GM12875 (cell line): Measurements from ENCODE around the gene LIMK2.
A peak's percentile ranks its signal among the peaks of the same experiment; 100 is the strongest.
"Not testable (repeated sequence)": the region's sequence is repeated elsewhere in the genome, so short reads cannot be mapped to it uniquely, and the experiment has no call there.

ENCODE experiments used
- H3K4me3 ChIP-seq: one replicate; pipeline ENCODE4 v1.5.1; 2011; ENCODE audit warnings: low read depth, low read length, control low read depth
- TF ChIP-seq, protein P1 (sequence below): IDR thresholded peaks from 2 replicates; pipeline ENCODE4 v1.5.1; 2011; ENCODE audit warnings: low read depth, mild to moderate bottlenecking, control low read depth, inconsistent platforms, low read length, moderate library complexity, borderline replicate concordance; ENCODE audit not compliant: insufficient read depth

LIMK2 gene

DNA sequence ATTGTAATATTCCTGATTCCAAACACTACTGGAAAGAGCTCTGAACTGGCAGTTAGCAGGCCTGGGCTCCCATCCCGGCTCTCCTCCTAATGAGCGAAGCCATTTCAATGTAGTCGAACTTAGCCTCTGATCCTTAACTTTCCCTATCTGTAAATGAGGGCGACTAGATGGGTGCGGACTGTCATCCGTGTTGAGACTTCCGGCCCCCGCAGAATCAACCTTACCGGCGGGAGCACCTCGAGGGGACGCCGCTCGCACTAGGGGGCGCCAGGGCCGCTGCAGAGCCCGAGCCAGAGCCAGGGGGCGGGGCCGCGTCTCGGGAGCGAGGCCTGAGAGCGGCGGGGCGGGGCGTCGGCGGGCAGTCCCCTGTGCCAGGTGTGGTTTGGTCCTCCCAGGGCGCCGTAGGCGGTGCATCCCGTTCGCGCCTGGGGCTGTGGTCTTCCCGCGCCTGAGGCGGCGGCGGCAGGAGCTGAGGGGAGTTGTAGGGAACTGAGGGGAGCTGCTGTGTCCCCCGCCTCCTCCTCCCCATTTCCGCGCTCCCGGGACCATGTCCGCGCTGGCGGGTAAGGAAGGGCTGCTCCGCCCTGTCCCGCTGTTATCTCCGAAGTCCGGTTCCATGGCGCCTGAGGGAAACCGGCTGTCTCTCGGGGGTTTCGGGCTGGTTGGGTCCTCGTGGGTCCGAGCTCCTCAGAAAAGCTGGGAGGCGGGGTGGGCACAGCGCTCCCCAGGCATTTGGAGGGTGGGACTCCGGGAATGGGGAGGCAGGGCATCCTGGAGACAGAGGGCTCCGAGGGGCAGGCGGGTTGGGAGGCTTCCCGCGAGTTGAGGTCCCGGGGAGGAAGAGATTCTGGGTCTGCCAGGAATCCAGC is at the start of gene LIMK2:
LIMK2 (plus strand) TSS at position 437 of the 869 bp plus-strand sequence; CDS start at position 548, 111 bp downstream.
- peak within 1 kb of the TSS; percentile 89 for H3K4me3 ChIP-seq
- TF ChIP-seq, protein P1, sequence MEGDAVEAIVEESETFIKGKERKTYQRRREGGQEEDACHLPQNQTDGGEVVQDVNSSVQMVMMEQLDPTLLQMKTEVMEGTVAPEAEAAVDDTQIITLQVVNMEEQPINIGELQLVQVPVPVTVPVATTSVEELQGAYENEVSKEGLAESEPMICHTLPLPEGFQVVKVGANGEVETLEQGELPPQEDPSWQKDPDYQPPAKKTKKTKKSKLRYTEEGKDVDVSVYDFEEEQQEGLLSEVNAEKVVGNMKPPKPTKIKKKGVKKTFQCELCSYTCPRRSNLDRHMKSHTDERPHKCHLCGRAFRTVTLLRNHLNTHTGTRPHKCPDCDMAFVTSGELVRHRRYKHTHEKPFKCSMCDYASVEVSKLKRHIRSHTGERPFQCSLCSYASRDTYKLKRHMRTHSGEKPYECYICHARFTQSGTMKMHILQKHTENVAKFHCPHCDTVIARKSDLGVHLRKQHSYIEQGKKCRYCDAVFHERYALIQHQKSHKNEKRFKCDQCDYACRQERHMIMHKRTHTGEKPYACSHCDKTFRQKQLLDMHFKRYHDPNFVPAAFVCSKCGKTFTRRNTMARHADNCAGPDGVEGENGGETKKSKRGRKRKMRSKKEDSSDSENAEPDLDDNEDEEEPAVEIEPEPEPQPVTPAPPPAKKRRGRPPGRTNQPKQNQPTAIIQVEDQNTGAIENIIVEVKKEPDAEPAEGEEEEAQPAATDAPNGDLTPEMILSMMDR = peak; percentile 88

DNA sequence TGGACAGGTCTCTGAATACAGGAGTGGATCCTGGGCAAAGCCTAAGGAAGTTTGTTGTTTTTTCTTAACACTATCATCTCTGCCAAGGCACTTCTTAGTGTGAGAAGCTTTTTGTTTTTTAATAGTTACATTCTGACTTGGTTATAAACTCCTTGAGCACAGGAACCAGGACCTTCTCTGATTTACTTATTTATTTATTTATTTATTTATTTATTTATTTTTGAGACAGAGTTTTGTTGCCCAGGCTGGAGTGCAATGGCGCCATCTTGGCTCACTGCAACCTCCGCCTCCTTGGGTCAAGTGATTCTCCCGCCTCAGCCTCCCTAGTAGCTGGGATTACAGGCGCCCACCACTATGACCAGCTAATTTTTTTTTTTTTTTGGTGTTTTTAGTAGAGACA is 41.1 kb upstream of the LIMK2 start:
- TF ChIP-seq, protein P1 = no peak
- no peak overlapping the region for H3K4me3 ChIP-seq

DNA sequence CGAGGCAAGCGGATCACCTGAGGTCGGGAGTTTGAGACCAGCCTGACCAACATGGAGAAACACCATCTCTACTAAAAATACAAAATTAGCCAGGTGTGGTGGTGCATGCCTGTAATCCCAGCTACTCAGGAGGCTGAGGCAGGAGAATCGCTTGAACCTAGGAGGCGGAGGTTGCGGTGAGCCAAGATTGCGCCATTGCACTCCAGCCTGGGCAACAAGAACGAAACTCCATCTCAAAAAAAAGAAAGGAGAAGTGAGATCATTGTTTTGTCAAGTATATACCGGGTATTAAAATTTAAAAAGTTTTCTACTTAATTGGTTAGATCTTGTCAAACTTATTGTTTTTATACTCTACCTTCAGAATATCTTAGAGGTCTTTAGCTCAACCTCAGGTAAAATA is 40.4 kb upstream of the LIMK2 start:
- not testable (repeated sequence) for H3K4me3 ChIP-seq

DNA sequence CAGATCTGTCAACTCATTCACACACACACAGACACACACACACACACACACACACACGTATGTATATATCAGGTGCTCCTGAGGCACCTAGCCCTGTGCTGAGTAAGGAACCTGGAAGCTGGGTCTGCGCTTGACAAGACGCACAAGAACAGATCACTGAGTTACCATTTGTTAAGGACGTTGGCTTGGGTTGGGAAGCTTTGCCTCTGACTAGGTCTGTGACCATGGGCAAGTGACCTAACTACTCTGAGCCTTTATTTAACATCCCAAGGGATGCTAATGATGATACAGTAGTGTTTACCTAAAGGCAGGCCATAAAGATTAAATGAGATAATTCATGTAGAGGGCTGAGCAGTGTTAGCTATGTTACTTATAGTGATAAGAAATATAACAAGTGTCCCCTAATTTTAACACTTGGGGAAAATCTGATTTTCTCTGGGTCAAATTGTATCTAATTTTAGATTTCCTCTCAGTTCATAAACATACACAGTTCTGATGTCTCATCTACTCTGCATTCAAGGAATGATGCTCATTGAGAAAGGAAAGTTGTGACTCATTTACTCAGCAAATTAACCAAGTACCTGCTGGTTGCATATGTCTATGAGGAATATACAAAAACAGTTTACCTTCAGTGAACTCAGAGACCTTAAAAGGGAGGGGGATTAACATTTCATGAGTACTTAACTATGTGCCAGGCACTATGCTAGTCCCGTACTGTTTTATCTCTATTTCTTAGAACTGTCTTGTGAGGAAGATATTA is 38.5 kb upstream of the LIMK2 start:
- TF ChIP-seq, protein P1 = no peak

DNA sequence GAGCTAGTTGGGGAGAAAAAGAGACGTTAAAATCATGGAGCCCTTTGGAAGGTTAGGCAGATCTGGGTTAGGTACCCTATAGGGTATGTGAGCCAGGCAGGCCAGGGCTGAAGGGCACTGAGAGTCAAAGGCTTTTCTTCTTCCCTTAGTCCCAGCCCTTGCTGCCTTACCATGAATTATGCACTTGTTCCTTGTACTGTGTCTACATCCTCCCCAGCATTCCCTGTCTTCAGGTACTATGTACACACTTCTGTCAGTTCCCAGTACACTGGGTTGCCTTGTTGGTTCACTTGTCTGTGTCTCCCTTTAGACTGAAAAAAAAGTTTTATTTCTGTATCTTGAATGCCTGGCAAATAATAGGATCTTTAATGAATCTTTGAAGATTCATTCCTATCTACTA is 35.2 kb upstream of the LIMK2 start:
- TF ChIP-seq, protein P1 = no peak

More for the DNA sequence above, 38.5 kb upstream of the LIMK2 start:
- H3K4me3 ChIP-seq = no peak overlapping the region

DNA sequence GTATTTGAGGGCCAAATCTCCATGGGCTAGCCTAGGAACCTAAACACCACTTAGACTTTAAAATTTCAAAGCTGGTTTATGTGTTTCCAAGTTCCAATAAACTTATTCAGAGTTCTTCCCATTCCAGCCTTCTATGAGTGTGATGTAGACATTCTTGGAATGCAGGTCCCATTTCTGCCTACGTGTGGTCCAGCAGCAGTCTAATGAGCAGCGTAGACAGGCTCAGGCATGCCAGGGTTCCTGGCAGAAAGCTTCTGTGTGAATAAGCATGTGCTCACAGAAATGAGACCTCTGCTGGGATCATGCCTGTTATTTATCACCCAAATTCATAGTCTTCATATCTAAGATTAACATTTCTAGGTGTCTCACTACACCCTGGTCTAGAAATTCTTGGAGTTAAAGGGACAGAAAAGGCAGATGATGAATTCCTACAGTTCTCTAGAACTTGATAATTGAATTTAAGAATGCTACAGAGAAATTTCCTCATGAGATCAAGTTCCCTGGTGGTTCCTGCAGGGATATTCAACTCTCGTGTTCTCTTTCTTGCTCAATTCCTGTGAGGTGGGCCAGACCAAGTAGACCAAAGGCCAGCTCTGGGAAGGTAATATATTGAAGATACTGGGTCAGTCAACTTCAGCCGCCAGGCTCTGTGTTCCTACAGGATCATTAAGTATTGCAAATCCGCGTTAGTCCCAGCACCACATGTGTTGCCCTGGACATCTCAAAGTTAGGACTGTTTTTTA is 34.5 kb upstream of the LIMK2 start:
- TF ChIP-seq, protein P1 = no peak
- no peak overlapping the region for H3K4me3 ChIP-seq

More for the DNA sequence above, 35.2 kb upstream of the LIMK2 start:
- H3K4me3 ChIP-seq = no peak overlapping the region

DNA sequence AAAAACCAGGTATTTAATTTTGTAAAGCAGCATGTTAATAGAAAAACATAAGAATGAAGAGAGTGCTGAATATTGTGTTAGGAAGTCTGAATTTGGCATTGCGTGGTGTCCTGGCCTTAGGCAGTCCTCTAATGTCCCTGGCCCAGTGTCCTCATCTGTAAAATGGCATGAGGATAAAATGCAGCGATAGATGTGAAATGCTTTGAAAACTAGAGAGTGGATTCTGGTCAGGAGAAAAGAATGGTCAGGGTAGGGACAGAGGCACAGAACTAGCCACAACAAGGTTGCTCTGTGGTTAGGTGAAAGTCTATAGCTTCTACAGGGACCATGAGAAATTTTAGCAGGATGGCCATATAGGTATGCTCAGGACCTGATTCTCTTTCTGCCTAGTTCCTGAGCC is 33.2 kb upstream of the LIMK2 start:
- no peak overlapping the region for H3K4me3 ChIP-seq
- TF ChIP-seq, protein P1 = no peak
